KMS-11 (cell line): ENCODE data around the gene KRTAP2-1.
"Not testable (repeated sequence)": the region's sequence is repeated elsewhere in the genome, so short reads cannot be mapped to it uniquely, and the experiment has no call there.

Experiments used
- H2AFZ ChIP-seq: fragments of 200-600 bp; sonication (generic); 2 replicates; pipeline ENCODE4 v1.6.1; 2016; ENCODE audit warnings: antibody characterized with exemption, mixed run types, low read depth
- H3K27ac ChIP-seq: fragments of 200-600 bp; sonication (generic); 2 replicates; pipeline ENCODE4 v1.6.1; 2016; ENCODE audit warnings: mild to moderate bottlenecking, mixed run types
- H3K27me3 ChIP-seq: fragments of 200-600 bp; sonication (generic); 2 replicates; pipeline ENCODE4 v1.6.1; 2017; ENCODE audit warnings: mild to moderate bottlenecking, low read depth, mixed run types, moderate library complexity; ENCODE audit not compliant: insufficient read depth
- H3K36me3 ChIP-seq: fragments of 200-600 bp; sonication (generic); 2 replicates; pipeline ENCODE4 v1.6.1; 2017; ENCODE audit warnings: mild to moderate bottlenecking, mixed run types; ENCODE audit not compliant: insufficient read depth
- H3K4me1 ChIP-seq: fragments of 200-600 bp; sonication (generic); 2 replicates; pipeline ENCODE4 v1.6.1; 2016; ENCODE audit warnings: mild to moderate bottlenecking, low read depth, mixed run types; ENCODE audit not compliant: poor library complexity, severe bottlenecking
- H3K4me2 ChIP-seq: fragments of 200-600 bp; sonication (generic); 2 replicates; pipeline ENCODE4 v1.7.0; 2016; ENCODE audit warnings: mild to moderate bottlenecking, mixed run types
- H3K4me3 ChIP-seq: fragments of 200-600 bp; sonication (generic); IDR thresholded peaks from 2 replicates; pipeline ENCODE4 v1.6.1; 2017; ENCODE audit warnings: low read depth, low read length, mixed read lengths; ENCODE audit not compliant: insufficient read depth
- H3K79me2 ChIP-seq: fragments of 200-600 bp; sonication (generic); 2 replicates; pipeline ENCODE4 v1.6.1; 2016; ENCODE audit warnings: low read depth, mixed run types; ENCODE audit not compliant: insufficient read depth
- H3K9ac ChIP-seq: fragments of 200-600 bp; sonication (generic); 2 replicates; pipeline ENCODE4 v1.6.1; 2016; ENCODE audit warnings: mild to moderate bottlenecking, mixed run types
- H4K20me1 ChIP-seq: fragments of 200-600 bp; sonication (generic); 2 replicates; pipeline ENCODE4 v1.6.1; 2016; ENCODE audit warnings: mild to moderate bottlenecking, mixed run types; ENCODE audit not compliant: insufficient read depth
- CTCF ChIP-seq: fragments of 200-600 bp; sonication (generic); conservative IDR thresholded peaks from 2 replicates; pipeline ENCODE4 v1.6.1; 2017; ENCODE audit warnings: low read depth, mild to moderate bottlenecking, antibody characterized with exemption, low read length, moderate library complexity, mixed read lengths

The KRTAP2-1 gene

GRCh38 chr17:41042953-41043352 is 4.2 kb downstream of the KRTAP2-1 start:
- H3K27me3 ChIP-seq, result no peaks in the 10 kb centered on the region
- no peak overlapping the region for H3K4me2 ChIP-seq
- H4K20me1 ChIP-seq, result no peaks in the 10 kb centered on the region
- H3K4me3 ChIP-seq, result no peak overlapping the region
- no peak overlapping the region for H3K9ac ChIP-seq
- no peak overlapping the region for H3K27ac ChIP-seq
- no peak overlapping the region for H2AFZ ChIP-seq
- no peaks in the 10 kb centered on the region for H3K79me2 ChIP-seq
- no peak for TF ChIP-seq CTCF
- no peaks in the 10 kb centered on the region for H3K4me1 ChIP-seq
- no peaks in the 10 kb centered on the region for H3K36me3 ChIP-seq

- H3K4me1 ChIP-seq, H2AFZ ChIP-seq, H3K27me3 ChIP-seq, H3K9ac ChIP-seq, H3K36me3 ChIP-seq, H3K27ac ChIP-seq, H3K4me3 ChIP-seq, H3K79me2 ChIP-seq, H3K4me2 ChIP-seq, H4K20me1 ChIP-seq: not testable (repeated sequence)
These were observed 6.1 kb downstream of the KRTAP2-1 start, which contains the start of gene KRTAP1-1 for GRCh38 chr17:41040783-41041571. Gene KRTAP1-1, minus strand, starts transcription at chr17:41041450. Its CDS starts 53 bp downstream, at chr17:41041397.

GRCh38 chr17:41037853-41038350 is 9.2 kb downstream of the KRTAP2-1 start:
- TF ChIP-seq CTCF, result no peak
- Histone ChIP-seq H3K4me1 (no peaks in the 10 kb centered on the region), H3K4me3 (no peak overlapping the region), H3K4me2 (no peak overlapping the region), H3K79me2 (no peaks in the 10 kb centered on the region), H4K20me1 (no peaks in the 10 kb centered on the region), H3K9ac (no peak overlapping the region), H3K27ac (no peak overlapping the region), H3K36me3 (no peaks in the 10 kb centered on the region), H3K27me3 (no peaks in the 10 kb centered on the region), H2AFZ (no peak overlapping the region)

GRCh38 chr17:41034346-41034935 is 12.7 kb downstream of the KRTAP2-1 start, which contains the start of gene KRTAP1-3:
Gene KRTAP1-3, minus strand, starts transcription at chr17:41034874. Its CDS starts 53 bp downstream, at chr17:41034821.
- H3K27me3 ChIP-seq, H3K4me3 ChIP-seq, H4K20me1 ChIP-seq, H2AFZ ChIP-seq, H3K79me2 ChIP-seq, H3K4me2 ChIP-seq, H3K4me1 ChIP-seq, H3K9ac ChIP-seq, H3K36me3 ChIP-seq, H3K27ac ChIP-seq: not testable (repeated sequence)

GRCh38 chr17:41029633-41030245 is 17.4 kb downstream of the KRTAP2-1 start, which contains the start of gene KRTAP1-4:
Gene KRTAP1-4, minus strand, starts transcription at chr17:41030195. Its CDS starts 117 bp downstream, at chr17:41030078.
- Histone ChIP-seq H2AFZ (no peak within 1 kb of the TSS), H3K4me3 (no peak within 1 kb of the TSS), H4K20me1 (no peaks in the 10 kb centered on the region), H3K4me1 (no peaks in the 10 kb centered on the region), H3K4me2 (no peak within 1 kb of the TSS), H3K27ac (no peak within 1 kb of the TSS), H3K79me2 (no peaks in the 10 kb centered on the region), H3K27me3 (no peaks in the 10 kb centered on the region), H3K36me3 (no peaks in the 10 kb centered on the region), H3K9ac (no peak within 1 kb of the TSS)
- TF ChIP-seq CTCF, result no peak
